Smooth muscle cell (in vitro differentiated cells): ENCODE results near the gene PPP1R2C. TPM values are rescaled to one million over a fixed set of nuclear protein-coding genes. Genes with fewer than 3 reads are reported as not detected.
A peak's percentile ranks its signal among the peaks of the same experiment; 100 is the strongest.

Experiments
- DNase-seq: peaks from one replicate; lab custom pipeline; 2025; ENCODE audit not compliant: unreplicated experiment; lab: John Stamatoyannopoulos, UW
- H2AFZ ChIP-seq: fragments of 200-600 bp; sonication (generic); 2 replicates; pipeline ENCODE4 v1.6.0; 2016; ENCODE audit warnings: antibody characterized with exemption, low read depth, mild to moderate bottlenecking
- H3F3A ChIP-seq: fragments of 200-600 bp; sonication (generic); 2 replicates; pipeline ENCODE4 v1.6.0; 2017; ENCODE audit warnings: antibody characterized with exemption, low read depth
- H3K27ac ChIP-seq: fragments of 200-600 bp; sonication (generic); 2 replicates; pipeline ENCODE4 v1.5.1; 2016; ENCODE audit warnings: low read depth, mild to moderate bottlenecking
- H3K27me3 ChIP-seq: fragments of 200-600 bp; sonication (generic); 2 replicates; pipeline ENCODE4 v1.6.1; 2016; ENCODE audit warnings: low read depth, mild to moderate bottlenecking
- H3K36me3 ChIP-seq: fragments of 200-600 bp; sonication (generic); 2 replicates; pipeline ENCODE4 v1.5.1; 2016; ENCODE audit warnings: low read depth
- H3K4me1 ChIP-seq: fragments of 200-600 bp; sonication (generic); 2 replicates; pipeline ENCODE4 v1.5.1; 2016; ENCODE audit warnings: low read depth
- H3K4me2 ChIP-seq: fragments of 200-600 bp; sonication (generic); 2 replicates; pipeline ENCODE4 v1.6.0; 2016; ENCODE audit warnings: mild to moderate bottlenecking
- H3K4me3 ChIP-seq: fragments of 200-600 bp; sonication (generic); 2 replicates; pipeline ENCODE4 v1.5.1; 2016; ENCODE audit warnings: mild to moderate bottlenecking
- H3K79me2 ChIP-seq: fragments of 200-600 bp; sonication (generic); 2 replicates; pipeline ENCODE4 v1.6.0; 2016; ENCODE audit warnings: low read depth, mild to moderate bottlenecking
- H3K9ac ChIP-seq: fragments of 200-600 bp; sonication (generic); 2 replicates; pipeline ENCODE4 v1.6.0; 2016; ENCODE audit warnings: low read depth
- H3K9me3 ChIP-seq: fragments of 200-600 bp; sonication (generic); replicated peaks from 2 replicates; pipeline ENCODE4 v1.5.1; 2016; ENCODE audit warnings: low read depth
- H4K20me1 ChIP-seq: fragments of 200-600 bp; sonication (generic); 2 replicates; pipeline ENCODE4 v1.6.0; 2016; ENCODE audit warnings: low read depth
- CTCF ChIP-seq: fragments of 200-600 bp; sonication (generic); IDR thresholded peaks from 2 replicates; pipeline ENCODE4 v1.5.1; 2017; ENCODE audit warnings: borderline replicate concordance, mild to moderate bottlenecking, antibody characterized with exemption; ENCODE audit not compliant: insufficient read depth, poor library complexity, severe bottlenecking
- WGBS: methylation state at CpG from one replicate; pipeline ENCODE4 v1.1.7; 2016; ENCODE audit warnings: low lambda C conversion rate; 5-methylcytosine and 5-hydroxymethylcytosine counted together
- polyA plus RNA-seq: library from polyadenylated mRNA; unstranded; fragments of >200 nt; fragmentation: Nextera tagmentation; extraction: Ambion mirVana; gene quantifications from 2 replicates; pipeline ENCODE4 v1.2.1, GENCODE V29; 2016
- total RNA-seq: library from RNA; depleted of rRNA; stranded (reverse); fragments of >200 nt; gene quantifications from 2 replicates; pipeline ENCODE4 v1.2.3, GENCODE V29; 2014

The PPP1R2C gene
- total and polyA plus RNA-seq, 2 experiments from 2014 or later = not detected

DNA sequence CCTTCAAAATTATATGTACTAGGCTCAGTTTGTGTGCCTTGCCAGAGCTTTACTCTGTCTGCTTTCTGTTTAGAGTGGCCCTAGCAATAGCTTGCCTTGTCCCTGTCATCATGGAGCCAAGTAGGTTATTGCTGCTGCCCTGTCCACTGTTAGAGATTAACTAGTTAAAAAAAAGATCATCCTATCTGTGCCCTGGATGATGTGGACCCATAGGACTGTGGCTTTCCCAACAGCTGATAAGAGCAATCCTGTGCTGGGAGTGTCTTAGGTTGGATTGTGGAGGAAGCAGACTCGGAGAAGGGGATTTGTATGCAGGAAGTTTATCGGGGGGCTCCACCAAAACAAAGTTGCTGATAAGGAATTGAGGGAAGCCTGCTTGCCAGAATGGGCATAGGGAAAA lies 23.8 kb downstream of the PPP1R2C start:
- peak overlapping the region; percentile 42 for H3K4me2 ChIP-seq
- no peaks in the 10 kb centered on the region for H3K79me2 ChIP-seq
- H3K9me3 ChIP-seq = no peaks in the 10 kb centered on the region
- no peaks in the 10 kb centered on the region for H3K36me3 ChIP-seq
- H3K4me3 ChIP-seq = no peak overlapping the region
- H3K9ac ChIP-seq = no peak overlapping the region
- no peaks in the 10 kb centered on the region for H4K20me1 ChIP-seq
- H3K4me1 ChIP-seq = peaks cover 8% of the 10 kb centered on the region
- TF ChIP-seq CTCF = no peak
- H3K27me3 ChIP-seq = no peaks in the 10 kb centered on the region
- H3F3A ChIP-seq = peaks cover 6% of the 10 kb centered on the region
- WGBS = 12% methylated on average over 2 of the region's 2 CpGs
- no peak for DNase-seq
- no peak overlapping the region for H2AFZ ChIP-seq
- peak overlapping the region; percentile 70 for H3K27ac ChIP-seq

GRCh38 chrX:42752730-42753129 lies 25.2 kb downstream of the PPP1R2C start:
- no peaks in the 10 kb centered on the region for H4K20me1 ChIP-seq
- no peak for TF ChIP-seq CTCF

GRCh38 chrX:42751573-42751972 lies 26.4 kb downstream of the PPP1R2C start:
- Histone ChIP-seq H3K79me2 (no peaks in the 10 kb centered on the region), H2AFZ (no peak overlapping the region), H4K20me1 (no peaks in the 10 kb centered on the region), H3K4me2 (no peak overlapping the region), H3F3A (peaks cover 6% of the 10 kb centered on the region), H3K9ac (no peak overlapping the region), H3K4me3 (no peak overlapping the region), H3K27me3 (no peaks in the 10 kb centered on the region), H3K9me3 (no peaks in the 10 kb centered on the region), H3K4me1 (peaks cover 19% of the 10 kb centered on the region), H3K27ac (peak overlapping the region; percentile 39), H3K36me3 (no peaks in the 10 kb centered on the region)
- 36% methylated on average over 3 of the region's 3 CpGs for WGBS
- no peak for TF ChIP-seq CTCF
- no peak for DNase-seq

More at GRCh38 chrX:42752730-42753129, 25.2 kb downstream of the PPP1R2C start:
- Histone ChIP-seq H3K4me1 (peaks cover 19% of the 10 kb centered on the region), H2AFZ (no peak overlapping the region), H3K9ac (no peak overlapping the region), H3F3A (peaks cover 6% of the 10 kb centered on the region), H3K4me2 (peak overlapping the region; percentile 13), H3K4me3 (no peak overlapping the region), H3K79me2 (no peaks in the 10 kb centered on the region), H3K9me3 (no peaks in the 10 kb centered on the region), H3K27me3 (no peaks in the 10 kb centered on the region), H3K36me3 (no peaks in the 10 kb centered on the region), H3K27ac (peak overlapping the region; percentile 70)
- 77% methylated on average over 4 of the region's 4 CpGs for WGBS
- DNase-seq = no peak
